NCI-H748 treated with DMSO at 0.1 percent for 48 hours (cell line): ENCODE data around the gene NET1.

Experiments
- DNase-seq: peaks from one replicate; lab custom pipeline; 2025; lab: John Stamatoyannopoulos, UW

NET1 gene

DNA sequence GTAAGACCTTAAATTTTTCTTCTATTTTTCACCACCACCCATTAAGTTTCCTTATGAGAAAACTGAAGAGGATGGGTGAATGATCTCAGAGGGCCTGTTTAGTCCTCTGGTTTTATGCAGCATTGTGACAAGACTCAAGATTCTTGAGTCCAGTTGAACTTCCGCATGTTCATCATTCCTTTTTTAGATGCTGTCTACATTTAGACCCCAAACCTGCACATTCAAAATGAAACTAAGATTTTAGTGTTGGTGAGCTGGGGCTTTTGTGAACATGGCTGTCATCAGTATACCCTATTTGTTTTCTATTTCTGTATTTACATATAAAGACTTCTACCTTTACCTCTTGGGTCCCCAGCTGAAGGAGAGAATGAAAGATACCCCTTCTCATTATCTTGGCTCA is 31.1 kb downstream of the NET1 start:
- no peak for DNase-seq

DNA sequence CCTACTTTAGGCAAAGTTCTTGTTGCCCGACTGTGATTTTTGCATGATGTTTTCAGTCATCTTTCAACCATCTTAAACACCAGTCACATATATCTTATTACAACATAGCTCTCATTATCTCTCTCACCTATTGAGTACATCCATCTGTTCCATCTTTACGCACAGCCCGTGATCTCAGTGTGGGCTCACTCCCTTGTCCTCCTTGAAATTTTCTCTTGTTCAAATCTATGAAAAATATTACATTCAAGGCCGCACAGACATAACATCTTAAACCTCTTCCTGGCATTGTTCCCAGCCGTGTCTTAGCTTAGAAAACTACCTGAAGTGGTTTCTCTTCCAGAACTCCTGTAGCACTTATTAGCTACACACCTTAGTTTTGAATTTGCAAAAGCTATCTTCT is 32.6 kb downstream of the NET1 start:
- DNase-seq: no peak

- peak; percentile 51 for DNase-seq
Observed at GRCh38 chr10:5446390-5446926, 34.1 kb downstream of the NET1 start.

DNA sequence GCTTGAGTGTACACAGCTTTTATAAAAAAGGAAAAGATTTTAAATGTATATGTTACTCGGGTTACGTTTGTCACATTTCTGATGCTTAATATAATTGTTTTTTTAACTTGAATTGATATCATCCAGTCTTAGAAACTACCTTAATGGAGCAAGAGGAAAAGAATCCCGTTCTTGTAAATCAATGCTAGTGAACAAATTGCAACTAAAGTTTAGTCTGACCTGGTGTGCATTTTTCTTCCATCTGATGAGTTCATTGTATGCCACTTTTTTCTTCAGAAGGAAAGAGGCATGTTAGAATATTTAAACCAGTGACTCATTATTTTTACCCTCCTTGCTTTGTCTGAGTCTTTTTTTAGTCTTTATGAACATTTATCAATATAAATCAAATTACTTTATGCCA is 34.7 kb downstream of the NET1 start:
- no peak for DNase-seq

DNA sequence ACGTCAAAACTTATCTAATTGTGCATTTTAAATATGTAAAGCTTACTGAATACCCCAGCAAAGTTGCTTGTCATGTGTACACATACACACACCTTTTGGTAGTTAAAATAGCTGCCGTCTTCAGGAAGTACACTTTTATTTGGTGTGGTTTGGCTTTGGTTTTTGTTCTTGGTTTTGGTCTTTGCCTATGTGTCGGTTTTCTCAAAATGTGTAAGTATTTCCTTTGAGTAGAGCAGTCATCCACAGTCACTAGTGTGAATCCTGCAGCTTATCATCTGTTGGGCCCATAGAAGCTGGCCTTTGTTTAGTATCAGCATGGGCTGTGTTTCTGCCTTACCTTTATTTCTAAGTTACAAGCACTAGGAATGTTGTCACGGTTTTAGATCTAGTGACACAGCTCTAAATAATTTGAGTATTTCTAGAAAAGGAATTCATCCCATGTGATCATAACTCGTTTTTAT is 35.3 kb downstream of the NET1 start:
- no peak for DNase-seq

DNA sequence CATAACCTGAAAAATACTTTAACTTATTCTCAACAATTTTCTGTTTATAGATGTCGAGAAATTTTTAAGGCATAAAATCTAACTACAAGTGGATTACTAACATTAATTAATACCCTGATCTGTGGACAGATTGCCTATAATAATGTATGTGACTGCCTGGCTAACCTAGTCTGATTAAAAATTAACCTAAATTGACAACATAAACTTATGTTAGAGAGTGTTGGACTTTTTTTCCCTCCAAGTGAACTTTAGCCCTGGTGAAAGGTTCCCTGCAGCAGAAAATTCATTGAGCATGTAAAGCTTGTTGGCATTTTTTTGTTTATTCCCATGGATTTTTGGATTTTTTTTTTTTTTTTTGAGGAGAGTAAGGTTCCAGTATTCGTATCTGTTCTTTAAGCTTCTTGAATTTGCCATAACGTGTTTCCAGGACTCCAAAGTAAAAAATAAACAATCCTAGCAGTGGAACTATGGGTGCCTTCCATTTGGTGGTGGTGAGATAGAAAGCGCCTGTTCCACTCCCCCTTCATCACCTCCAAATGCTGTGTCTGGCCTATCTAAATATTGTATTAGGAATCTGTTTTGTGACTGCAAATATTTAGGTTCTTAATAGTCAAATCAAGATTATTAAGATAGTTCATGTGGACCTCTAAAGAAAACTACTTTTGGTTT is 36.1 kb downstream of the NET1 start:
- no peak for DNase-seq

DNA sequence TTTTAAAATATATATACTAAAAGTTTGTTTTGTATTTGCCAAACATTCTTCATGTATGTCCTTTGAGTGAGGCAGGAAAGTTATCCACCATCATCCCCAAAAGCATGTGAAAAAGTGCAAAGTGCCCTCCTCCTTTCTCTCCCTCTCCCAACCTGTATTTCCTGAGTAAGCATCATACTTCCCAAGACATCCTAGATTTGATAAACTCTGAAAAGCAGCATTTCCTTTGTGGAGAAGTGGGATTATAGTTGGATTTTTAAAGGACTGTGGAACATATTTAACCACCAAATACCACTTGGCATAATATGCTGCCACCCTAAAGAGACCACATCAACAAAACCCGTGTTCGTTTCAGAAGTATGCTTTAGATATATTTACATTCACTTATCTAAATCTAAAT is 36.9 kb downstream of the NET1 start:
- DNase-seq: no peak

DNA sequence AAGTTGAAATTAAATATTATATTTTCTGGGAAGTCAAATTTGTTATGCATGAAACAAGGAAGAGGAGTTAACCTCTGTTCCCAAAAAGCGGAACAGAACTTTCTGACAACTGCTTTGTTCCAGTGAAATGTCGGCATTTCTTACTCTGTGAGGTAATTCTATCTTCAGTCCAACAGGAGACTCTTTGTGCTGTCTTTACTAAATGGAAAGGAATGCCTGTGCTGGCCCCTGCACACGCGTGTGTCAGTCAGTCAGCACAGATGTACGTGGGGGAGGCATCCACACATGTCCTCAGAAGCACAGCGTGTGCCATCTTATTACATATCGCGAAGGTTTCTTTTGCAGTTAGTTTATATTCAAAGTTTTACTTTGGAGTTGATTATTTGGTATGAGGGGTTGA is 37.5 kb downstream of the NET1 start:
- no peak for DNase-seq

DNA sequence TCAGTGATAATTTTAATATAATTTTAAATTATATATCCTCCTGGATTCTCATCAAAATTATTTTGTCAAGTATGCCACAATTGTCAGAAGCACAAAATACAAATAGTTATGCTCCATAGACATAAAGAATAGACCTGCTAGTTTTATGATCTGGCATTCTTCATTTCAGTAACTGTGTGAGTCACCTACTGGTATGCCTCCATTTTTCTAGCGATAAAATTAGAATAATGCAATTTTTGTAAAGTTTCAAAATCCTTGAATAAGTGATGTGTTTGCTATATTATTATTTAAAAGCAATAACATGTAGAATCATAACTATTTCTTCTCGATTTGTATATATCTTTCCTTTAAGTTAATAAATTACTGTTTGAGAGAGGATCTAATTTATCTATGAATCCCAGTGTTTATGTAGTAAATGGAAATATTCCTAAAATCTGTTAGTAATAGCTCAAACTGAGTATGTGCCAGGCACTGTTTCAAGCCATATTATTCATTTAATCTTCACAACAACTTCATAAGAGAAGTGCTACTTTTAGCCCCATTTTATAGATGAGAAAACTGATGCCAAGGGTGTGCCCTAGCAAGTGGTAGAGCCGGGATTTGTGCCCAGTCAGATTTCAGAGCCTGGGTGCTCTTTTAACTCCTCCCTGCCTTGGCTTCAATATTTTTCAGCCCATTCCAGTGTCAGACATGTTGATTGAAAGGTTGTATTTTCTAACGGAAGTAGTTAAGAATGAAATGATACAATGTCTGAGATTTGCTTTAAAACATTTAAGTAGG is 38.4 kb downstream of the NET1 start:
- DNase-seq: no peak

DNA sequence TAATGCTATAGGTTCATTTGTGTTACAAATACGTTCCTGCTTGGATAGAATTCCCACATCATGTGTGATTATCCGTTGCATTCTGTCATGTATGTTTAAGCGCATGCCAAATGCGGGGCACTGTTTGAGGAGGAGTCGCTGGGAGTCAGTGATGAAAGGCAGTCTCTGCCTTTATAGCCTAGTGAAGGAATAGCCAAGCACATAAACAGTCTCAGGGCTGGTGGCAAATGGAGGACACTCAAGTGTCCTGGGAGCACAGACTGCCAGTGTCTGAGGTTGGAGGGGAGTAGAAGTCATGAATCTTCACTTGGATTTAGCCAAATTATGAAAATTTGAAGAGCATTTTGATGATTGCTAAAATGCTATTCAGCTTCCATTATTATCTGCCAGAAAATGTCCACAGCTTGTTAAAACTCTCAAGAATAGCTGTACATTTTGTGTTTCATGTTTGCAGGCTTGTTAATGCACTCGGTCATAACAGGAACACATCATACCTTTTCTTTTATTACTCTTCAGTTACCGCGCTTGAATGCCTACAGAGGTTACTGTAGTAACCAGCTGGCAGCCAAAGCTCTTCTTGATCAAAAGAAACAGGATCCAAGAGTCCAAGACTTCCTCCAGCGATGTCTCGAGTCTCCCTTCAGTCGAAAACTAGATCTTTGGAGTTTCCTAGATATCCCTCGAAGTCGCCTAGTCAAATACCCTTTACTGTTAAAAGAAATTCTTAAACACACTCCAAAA is 41.6 kb downstream of the NET1 start:
- DNase-seq: no peak

GRCh38 chr10:5456563-5456962 is 44.2 kb downstream of the NET1 start:
- no peak for DNase-seq

DNA sequence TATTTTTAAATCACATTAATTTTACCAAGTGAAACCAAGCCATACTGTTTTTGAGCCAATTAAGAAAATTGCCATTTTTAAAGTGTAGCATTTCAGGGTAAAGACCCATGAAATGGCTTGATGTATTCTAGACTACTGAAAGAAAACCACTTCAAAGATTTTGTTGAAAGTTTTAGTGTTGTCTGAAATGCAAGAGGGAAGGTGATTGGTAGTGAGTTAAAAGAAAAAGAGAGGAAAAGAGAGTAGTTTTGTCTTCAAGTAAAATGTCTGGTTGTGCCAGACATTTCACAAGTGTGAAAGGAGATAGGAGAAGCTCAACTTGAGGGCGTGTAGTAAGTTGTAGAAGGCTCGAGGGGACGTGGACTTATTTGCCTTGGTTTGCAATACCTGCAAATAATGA is 45.4 kb downstream of the NET1 start:
- no peak for DNase-seq

GRCh38 chr10:5458425-5458824 is 46.1 kb downstream of the NET1 start:
- no peak for DNase-seq

GRCh38 chr10:5458949-5459747 is 46.8 kb downstream of the NET1 start:
- DNase-seq: no peak

GRCh38 chr10:5460468-5461202 is 48.3 kb downstream of the NET1 start:
- DNase-seq: no peak

DNA sequence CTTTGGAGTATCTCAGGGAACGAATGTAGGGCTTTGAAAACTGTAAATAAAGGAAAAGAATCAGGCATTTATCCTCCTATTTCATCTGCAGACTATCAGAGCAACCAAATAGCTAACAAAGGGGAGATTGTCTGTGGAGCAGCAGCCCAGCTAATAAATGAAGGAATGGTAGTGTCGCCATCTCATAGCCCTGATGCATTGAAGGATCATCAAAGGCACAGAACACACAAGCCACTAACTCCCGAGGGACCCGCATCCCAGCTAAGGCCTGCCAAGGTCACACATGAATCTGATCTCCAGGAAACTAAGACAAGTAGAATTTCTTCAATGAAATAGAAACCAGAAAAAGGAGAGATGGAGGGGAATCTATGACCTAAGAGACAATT is 48.8 kb downstream of the NET1 start:
- no peak for DNase-seq

DNA sequence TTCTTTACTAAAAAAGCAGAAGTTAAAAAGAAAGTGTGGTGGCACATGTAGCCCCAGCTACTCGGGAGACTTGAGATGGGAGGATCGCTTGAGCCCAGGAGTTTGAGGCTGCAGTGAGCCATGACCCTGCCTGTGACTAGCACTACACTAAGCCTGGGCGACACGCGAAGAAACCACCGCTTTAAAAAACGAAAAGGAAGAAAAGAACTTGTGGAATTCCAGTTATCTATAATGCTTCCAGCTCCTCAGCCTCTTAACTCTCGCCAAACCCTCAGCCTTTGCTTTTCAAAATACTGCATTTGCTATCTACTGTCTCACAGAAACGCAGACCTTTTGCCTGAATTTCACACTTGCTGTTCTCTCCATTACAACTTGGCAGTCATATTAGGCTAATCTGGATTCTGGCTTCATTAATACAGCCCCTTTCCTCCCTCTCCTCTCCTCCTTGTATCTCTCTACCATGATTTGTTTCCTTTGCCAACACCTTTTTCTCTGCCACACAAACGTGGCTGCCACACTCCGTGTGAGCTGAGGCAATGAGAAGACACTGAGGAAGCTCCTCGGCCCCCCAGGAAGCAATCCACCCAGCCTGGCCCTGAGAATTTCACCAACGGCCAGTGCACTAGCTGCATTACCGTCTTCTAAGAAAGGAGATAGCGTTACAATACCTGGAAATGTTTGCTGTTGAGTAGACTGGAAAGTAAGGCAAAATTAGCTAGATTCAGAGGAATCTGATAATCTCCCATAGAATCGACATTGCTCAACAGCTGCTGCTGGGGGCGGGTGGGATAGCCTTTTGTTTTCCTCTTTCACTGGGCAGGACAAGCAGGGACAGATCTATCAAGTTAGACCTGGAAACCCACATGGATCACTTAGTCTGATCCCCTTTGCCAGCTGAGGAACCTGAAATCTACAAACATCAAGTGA is 49.8 kb downstream of the NET1 start:
- DNase-seq: no peak

GRCh38 chr10:5462841-5463293 is 50.5 kb downstream of the NET1 start:
- DNase-seq: no peak

DNA sequence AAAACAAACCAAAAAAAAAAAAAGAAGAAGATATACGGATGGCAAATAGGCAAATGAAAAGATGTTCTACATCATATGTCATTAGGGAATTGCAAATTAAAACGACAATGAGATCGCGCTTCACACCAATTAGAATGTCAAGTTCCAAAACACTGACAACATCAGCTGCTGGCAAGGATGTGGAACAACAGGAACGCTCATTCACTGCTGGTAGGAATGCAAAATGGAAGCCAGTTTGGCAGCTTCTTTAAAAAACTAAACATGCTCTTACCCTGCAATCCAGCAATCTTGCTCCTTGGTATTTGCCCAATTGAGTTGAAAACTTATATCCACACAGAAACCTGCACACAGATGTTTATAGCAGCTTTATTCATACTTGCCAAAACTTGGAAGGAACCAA is 52.2 kb downstream of the NET1 start:
- DNase-seq: no peak

DNA sequence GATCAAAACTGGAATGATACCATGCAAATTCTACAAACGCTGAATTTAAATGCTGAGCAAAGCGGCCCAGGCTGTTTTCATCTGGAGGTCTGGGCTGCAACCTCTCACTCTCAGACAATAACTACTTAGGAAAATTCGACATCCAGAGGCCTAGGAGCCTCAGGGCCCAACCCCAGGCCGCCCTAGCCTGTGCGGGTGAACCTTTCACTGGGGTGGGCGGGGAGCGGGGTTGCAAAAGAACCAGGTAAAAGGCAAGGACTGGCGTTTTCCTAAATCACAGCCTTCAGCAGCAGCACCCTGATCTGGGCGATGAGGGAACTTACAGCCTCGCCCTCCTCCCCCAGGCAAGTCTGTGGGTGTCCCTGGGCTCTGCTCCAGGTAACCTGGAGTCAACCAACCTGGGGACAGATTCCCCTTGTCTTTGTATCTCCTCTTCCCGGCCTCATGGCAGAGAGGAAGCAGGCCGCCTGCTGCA is 53.7 kb downstream of the NET1 start:
- no peak for DNase-seq
